GM20000 (cell line): ENCODE data around the gene ABTB1.
"Not testable (repeated sequence)": the region's sequence is repeated elsewhere in the genome, so short reads cannot be mapped to it uniquely, and the experiment has no call there.

Experiments used
- DNase-seq: peaks from one replicate; pipeline ENCODE4 v3.0.0; 2012; ENCODE audit warnings: low spot score
- TF ChIP-seq, protein P1 (sequence below): IDR thresholded peaks from 2 replicates; pipeline ENCODE4 v1.5.1; 2012; ENCODE audit warnings: mild to moderate bottlenecking, control low read depth; ENCODE audit errors: extremely low read depth, missing control alignments

ABTB1 gene

GRCh38 chr3:127651516-127652172 is 21.1 kb upstream of the ABTB1 start:
- TF ChIP-seq, protein P1, sequence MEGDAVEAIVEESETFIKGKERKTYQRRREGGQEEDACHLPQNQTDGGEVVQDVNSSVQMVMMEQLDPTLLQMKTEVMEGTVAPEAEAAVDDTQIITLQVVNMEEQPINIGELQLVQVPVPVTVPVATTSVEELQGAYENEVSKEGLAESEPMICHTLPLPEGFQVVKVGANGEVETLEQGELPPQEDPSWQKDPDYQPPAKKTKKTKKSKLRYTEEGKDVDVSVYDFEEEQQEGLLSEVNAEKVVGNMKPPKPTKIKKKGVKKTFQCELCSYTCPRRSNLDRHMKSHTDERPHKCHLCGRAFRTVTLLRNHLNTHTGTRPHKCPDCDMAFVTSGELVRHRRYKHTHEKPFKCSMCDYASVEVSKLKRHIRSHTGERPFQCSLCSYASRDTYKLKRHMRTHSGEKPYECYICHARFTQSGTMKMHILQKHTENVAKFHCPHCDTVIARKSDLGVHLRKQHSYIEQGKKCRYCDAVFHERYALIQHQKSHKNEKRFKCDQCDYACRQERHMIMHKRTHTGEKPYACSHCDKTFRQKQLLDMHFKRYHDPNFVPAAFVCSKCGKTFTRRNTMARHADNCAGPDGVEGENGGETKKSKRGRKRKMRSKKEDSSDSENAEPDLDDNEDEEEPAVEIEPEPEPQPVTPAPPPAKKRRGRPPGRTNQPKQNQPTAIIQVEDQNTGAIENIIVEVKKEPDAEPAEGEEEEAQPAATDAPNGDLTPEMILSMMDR, result no peak
- no peak for DNase-seq

- DNase-seq, result peak; percentile 69
Measured at GRCh38 chr3:127652246-127652995, 20.3 kb upstream of the ABTB1 start.

GRCh38 chr3:127654374-127654773 is 18.4 kb upstream of the ABTB1 start:
- DNase-seq, result no peak
- TF ChIP-seq, protein P1, result no peak

More at GRCh38 chr3:127652246-127652995, 20.3 kb upstream of the ABTB1 start:
- TF ChIP-seq, protein P1, result peak; percentile 84

- not testable (repeated sequence) for DNase-seq
Measured at GRCh38 chr3:127654993-127655392, 17.8 kb upstream of the ABTB1 start.

GRCh38 chr3:127655641-127656040 is 17.1 kb upstream of the ABTB1 start:
- TF ChIP-seq, protein P1, result no peak
- DNase-seq, result no peak

DNA sequence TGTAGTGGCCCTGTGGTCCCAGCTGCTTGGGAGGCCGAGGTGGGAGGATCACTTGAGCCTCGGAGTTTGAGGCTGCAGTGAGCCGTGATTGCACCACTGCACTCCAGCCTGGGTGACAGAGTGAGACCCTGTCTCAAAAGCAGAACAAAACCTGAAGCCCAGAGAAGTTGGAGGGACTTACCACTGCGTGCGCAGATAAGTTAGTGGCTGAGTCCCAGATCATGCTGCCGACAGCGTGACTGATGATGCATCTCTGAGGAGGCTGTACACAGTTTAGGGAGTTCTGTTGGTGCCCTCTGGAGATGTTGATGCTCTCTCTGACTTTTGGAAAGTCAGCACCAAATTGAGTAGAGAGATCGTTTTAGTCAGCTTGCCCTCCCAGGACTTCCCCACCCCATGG is 15.8 kb upstream of the ABTB1 start:
- TF ChIP-seq, protein P1, result no peak

GRCh38 chr3:127658234-127658633 is 14.5 kb upstream of the ABTB1 start:
- TF ChIP-seq, protein P1, result no peak
- no peak for DNase-seq

More for the DNA sequence above, 15.8 kb upstream of the ABTB1 start:
- DNase-seq, result no peak
